Measurements from ENCODE around the gene PDC. TPM values are rescaled to one million over a fixed set of nuclear protein-coding genes. Genes with fewer than 3 reads are reported as not detected.

Gene PDC
- total RNA-seq, 4 donors from 2014 or later: not detected

DNA sequence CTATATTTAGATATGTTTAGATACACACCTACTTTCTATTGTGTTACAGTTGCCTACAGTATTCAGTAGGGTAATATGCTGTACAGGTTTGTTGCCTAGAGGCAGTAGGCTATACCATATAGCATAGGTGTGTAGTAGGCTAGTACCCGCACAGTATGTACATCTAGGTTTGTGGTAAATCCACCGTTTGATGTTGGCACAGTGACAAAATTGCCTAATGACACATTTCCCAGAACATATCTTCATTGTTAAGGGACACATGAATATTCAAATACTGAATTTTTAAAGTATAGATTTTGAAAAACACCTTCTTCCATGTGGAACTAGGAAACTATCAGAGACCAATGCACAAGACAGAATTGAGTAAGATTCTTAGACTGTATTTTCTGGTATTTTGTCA, 22.6 kb upstream of the PDC start:
- no peak for ATAC-seq (ENCODE audit: low FRiP score)
- TF ChIP-seq, protein P1, sequence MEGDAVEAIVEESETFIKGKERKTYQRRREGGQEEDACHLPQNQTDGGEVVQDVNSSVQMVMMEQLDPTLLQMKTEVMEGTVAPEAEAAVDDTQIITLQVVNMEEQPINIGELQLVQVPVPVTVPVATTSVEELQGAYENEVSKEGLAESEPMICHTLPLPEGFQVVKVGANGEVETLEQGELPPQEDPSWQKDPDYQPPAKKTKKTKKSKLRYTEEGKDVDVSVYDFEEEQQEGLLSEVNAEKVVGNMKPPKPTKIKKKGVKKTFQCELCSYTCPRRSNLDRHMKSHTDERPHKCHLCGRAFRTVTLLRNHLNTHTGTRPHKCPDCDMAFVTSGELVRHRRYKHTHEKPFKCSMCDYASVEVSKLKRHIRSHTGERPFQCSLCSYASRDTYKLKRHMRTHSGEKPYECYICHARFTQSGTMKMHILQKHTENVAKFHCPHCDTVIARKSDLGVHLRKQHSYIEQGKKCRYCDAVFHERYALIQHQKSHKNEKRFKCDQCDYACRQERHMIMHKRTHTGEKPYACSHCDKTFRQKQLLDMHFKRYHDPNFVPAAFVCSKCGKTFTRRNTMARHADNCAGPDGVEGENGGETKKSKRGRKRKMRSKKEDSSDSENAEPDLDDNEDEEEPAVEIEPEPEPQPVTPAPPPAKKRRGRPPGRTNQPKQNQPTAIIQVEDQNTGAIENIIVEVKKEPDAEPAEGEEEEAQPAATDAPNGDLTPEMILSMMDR (IDR thresholded peaks at IDR 0.05): no peak
- no peak for DNase-seq (ENCODE audit: low spot score)

DNA sequence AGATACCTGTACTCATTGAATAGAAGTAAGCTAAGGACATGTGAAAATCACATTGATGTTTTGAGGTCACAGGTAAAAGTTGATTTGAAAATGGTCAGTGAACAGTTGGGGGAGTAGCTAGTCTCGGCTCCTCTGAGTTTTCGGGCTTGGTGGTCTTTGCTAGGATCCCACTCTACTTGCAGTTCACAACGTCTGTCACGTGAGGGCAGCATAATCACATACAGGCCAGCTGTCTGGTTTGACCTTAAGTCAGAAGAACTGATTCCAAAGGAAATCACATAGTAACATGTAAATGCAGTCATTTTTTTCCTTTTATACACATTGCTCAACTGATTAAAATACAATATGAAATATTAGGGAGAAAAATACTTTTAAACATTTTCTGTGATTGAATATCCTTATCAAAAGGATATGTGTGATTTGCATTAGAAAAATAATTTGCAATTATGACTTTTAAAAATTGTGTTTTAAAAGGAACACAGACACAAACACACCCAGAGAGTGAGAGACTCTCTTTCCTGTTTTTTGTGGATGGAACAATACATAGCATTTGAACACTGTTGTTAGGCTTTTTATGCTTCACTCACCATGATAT, 21.8 kb upstream of the PDC start:
- TF ChIP-seq, protein P1 (IDR thresholded peaks at IDR 0.05): peak in 1 of 3 donors; percentile 35
- DNase-seq (ENCODE audit: low spot score): peak; percentile 51
- peak; percentile 77 for ATAC-seq (ENCODE audit: low FRiP score)

DNA sequence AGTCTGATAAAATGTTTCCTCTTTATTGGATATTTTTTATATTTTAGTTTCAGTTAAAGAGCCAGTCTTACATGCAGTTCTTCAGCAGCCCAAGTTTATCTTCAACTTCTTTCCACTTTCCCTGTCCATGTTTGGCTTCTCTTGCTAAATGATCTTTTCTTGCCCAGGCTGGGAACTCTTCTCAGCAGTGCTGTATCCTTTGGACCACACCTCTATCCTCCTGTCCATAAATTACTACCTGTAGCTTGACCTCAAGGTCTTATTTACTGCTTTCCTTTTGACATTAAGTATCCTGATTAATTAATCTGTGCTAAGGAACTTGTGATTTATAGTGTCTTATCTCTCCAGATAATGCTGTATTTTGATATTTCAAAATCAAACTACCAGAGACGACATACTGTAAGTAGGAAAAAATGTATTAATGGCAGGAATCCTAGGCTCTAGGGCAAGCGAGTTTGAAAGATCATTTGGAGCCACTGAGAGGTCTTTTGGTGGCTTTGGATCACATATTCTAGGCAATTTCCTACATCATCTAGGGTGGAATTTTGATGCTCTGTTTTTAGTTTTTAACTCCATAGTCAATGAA, 20.5 kb upstream of the PDC start:
- TF ChIP-seq, protein P1 (IDR thresholded peaks at IDR 0.05): no peak
- ATAC-seq (ENCODE audit: low FRiP score) (peak; percentile 51), DNase-seq (ENCODE audit: low spot score) (no peak)

DNA sequence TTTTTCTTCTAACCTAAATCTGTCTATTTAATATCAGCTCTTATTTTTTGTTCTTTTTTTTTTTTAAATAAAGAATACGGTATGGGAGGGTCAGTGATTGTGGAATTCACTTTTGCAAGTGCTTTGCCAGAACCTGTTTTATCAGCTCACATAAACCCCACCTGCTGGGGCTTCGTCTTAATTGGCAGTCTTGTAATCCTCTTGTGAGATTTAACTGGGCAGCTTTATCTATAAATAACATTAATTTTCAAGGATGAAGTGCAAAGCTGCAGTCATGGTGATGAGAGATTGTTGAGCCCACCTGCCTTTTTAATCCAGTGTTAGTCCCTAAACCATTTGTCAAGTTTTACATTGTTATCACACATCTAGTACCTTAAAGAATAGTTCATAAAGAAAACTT, 18.2 kb upstream of the PDC start:
- TF ChIP-seq, protein P1 (IDR thresholded peaks at IDR 0.05): no peak
- DNase-seq (ENCODE audit: low spot score): no peak
- no peak for ATAC-seq (ENCODE audit: low FRiP score)

DNA sequence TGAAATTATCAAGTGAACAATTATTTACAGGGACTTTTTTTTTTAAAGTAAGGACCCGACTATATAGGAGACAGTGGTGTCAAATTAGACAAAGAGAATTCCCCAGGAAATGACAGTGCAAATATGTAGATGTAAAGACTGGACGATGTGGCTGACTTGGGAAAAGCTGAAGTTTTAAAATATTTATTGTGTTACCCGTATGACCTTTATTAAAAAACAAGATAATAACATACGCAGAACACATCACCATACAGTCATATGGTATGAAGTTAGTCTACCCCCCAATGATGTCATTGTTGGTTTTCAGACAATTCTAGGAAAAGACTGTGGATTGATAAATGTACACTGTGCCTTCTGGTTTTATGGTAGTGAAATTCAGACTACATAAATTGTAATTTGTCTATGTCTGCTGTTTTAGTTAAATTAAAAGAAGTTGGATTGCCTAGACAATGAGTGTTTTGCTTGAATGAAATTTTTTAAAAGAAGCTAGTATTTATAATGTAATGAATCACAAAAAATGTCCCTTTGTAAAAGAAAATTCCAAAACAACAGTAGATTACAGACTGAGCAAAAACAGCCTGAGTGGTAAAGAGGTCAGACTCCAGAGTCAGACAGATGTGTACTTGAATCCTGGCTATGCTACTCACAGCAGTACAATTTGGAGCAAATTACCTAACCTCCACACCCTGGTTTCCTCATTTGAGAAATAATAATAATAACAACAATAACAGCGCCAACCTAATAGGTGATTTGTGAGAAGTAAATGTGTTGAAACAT, 15.5 kb upstream of the PDC start:
- TF ChIP-seq, protein P1 (IDR thresholded peaks at IDR 0.05): no peak
- ATAC-seq (ENCODE audit: low FRiP score): no peak

DNA sequence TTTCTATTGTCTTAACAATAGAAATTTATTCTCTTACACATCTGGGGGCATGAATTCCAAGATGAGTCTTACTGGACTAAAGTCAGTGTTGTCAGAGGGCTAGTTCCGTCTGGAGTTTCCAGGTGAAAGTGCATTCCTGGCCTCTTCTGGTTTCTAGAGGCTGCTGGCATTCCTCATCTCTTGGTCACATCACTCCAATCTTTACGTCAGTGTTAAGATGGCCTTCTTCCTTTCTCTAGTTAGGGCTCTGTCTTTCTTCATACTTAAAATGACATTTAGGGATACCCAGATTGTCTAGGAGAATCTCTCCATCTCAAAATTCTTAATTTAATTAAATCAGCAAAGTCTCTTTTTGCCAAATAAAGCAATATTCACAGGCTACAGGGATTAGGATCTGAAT, 13.3 kb upstream of the PDC start:
- DNase-seq (ENCODE audit: low spot score): no peak
- no peak for ATAC-seq (ENCODE audit: low FRiP score)
- TF ChIP-seq, protein P1 (IDR thresholded peaks at IDR 0.05): no peak

More for the DNA sequence above, 15.5 kb upstream of the PDC start:
- DNase-seq (ENCODE audit: low spot score): no peak

Data from omental fat pad (tissue), 4 donors.